Gastrocnemius medialis (tissue), 4 donors: ENCODE results near the gene PCCA. TPM values are rescaled to one million over a fixed set of nuclear protein-coding genes. Genes with fewer than 3 reads are reported as not detected.

ENCODE experiments used
- ATAC-seq, 2 donors: fragments of 150-250 bp; one replicate each; pipeline ENCODE4 v1.9.1; 2016
- DNase-seq, 2 donors: peaks; one replicate each; pipeline ENCODE4 v3.0.0-alpha.2; 2019
- H3K27ac ChIP-seq, 4 donors: fragments of 200-600 bp; sonication (generic); 1 replicate in 1 of 4; 2 replicates in 3 of 4; pipeline ENCODE4 v1.5.1; 2016 to 2018; ENCODE audit warnings: mild to moderate bottlenecking in 2 of 4, moderate library complexity in 1 of 4
- H3K27me3 ChIP-seq, 3 donors: fragments of 200-600 bp; sonication (generic) in 2 of 3; 1 replicate in 1 of 3; 2 replicates in 2 of 3; pipeline versions ENCODE4 v1.5.1 to v1.6.0; 2016 to 2019; ENCODE audit warnings: mild to moderate bottlenecking in 1 of 3, moderate library complexity in 1 of 3
- H3K36me3 ChIP-seq, 2 donors: fragments of 200-600 bp; sonication (generic) in 1 of 2; one replicate each; pipeline ENCODE4 v1.5.1; 2017 to 2018
- H3K4me1 ChIP-seq, 2 donors: fragments of 200-600 bp; sonication (generic) in 1 of 2; one replicate each; pipeline ENCODE4 v1.5.1; 2016 to 2017; ENCODE audit warnings: mild to moderate bottlenecking in 2 of 2
- H3K4me3 ChIP-seq, 4 donors: fragments of 200-600 bp; sonication (generic) in 3 of 4; 1 replicate in 1 of 4; 2 replicates in 3 of 4; pipeline ENCODE4 v1.5.1; 2016 to 2019; ENCODE audit warnings: mild to moderate bottlenecking in 2 of 4
- H3K9me3 ChIP-seq, 3 donors: fragments of 200-600 bp; sonication (generic) in 2 of 3; 1 replicate in 1 of 3; 2 replicates in 2 of 3; pipeline ENCODE4 v1.5.1; 2016 to 2019
- CTCF ChIP-seq, 5 experiments: fragments of 450-650 bp in 3 of 5; fragments of 200-600 bp in 2 of 5; sonication (generic) in 2 of 5; IDR thresholded peaks in 4 of 5; conservative IDR thresholded peaks in 1 of 5; 1 replicate in 4 of 5; 2 replicates in 1 of 5; pipeline ENCODE4 v1.5.1; 2016 to 2019; ENCODE audit warnings: antibody characterized with exemption in 5 of 5, mild to moderate bottlenecking in 3 of 5, moderate library complexity in 3 of 5
- POLR2A ChIP-seq, 2 donors: fragments of 450-650 bp; IDR thresholded peaks; one replicate each; pipeline ENCODE4 v1.6.1; 2017; ENCODE audit warnings: antibody characterized with exemption in 2 of 2, mild to moderate bottlenecking in 2 of 2, moderate library complexity in 2 of 2
- in situ Hi-C, 4 donors: fragments of 200-750 bp; cut with MboI; loops; one replicate each; pipeline versions ENCODE4 v1.15.0 to v1.8.0; 2017; ENCODE audit warnings: low sequenced_read_pairs in 4 of 4
- intact Hi-C: fragments of 100-400 bp; cut with DNase I; formaldehyde crosslinking; loops from one replicate; pipeline ENCODE4 v1.15.1; 2023; ENCODE audit warnings: low total_unique reads
- total RNA-seq, 4 donors: library from RNA; depleted of rRNA; stranded (reverse); fragments of >200 nt; gene quantifications; one replicate each; pipeline versions ENCODE4 v1.1.0 to v1.2.3, GENCODE V29; 2016

Gene PCCA
- total RNA-seq, 4 donors from 2014 or later: 7.5 to 19.5 (median 10.8) TPM

GRCh38 chr13:100361504-100361903 is 272.6 kb downstream of the PCCA start:
- no peaks in the 10 kb centered on the region for H3K36me3 ChIP-seq
- DNase-seq: no peak
- H3K27me3 ChIP-seq: no peaks in the 10 kb centered on the region
- TF ChIP-seq POLR2A (IDR thresholded peaks at IDR 0.05) (no peak), CTCF (IDR thresholded peaks at IDR 0.05 in 4 of 5, conservative IDR thresholded peaks at IDR 0.05 in 1 of 5) (no peak)
- H3K9me3 ChIP-seq: no peaks in the 10 kb centered on the region
- in situ Hi-C loops: no loop called here
- no peaks in the 10 kb centered on the region for H3K4me1 ChIP-seq
- no peak overlapping the region for H3K27ac ChIP-seq
- no peak overlapping the region for H3K4me3 ChIP-seq
- no peak for ATAC-seq
- intact Hi-C loops: no loop called here

GRCh38 chr13:100362371-100362770 is 273.5 kb downstream of the PCCA start:
- no peak overlapping the region for H3K27ac ChIP-seq
- in situ Hi-C loops (no loop called here), intact Hi-C loops (no loop called here)
- ATAC-seq (no peak), DNase-seq (no peak)
- no peaks in the 10 kb centered on the region for H3K9me3 ChIP-seq
- no peaks in the 10 kb centered on the region for H3K27me3 ChIP-seq
- H3K4me3 ChIP-seq: no peak overlapping the region
- TF ChIP-seq POLR2A (IDR thresholded peaks at IDR 0.05) (no peak), CTCF (IDR thresholded peaks at IDR 0.05 in 4 of 5, conservative IDR thresholded peaks at IDR 0.05 in 1 of 5) (no peak)
- H3K36me3 ChIP-seq: no peaks in the 10 kb centered on the region
- H3K4me1 ChIP-seq: no peaks in the 10 kb centered on the region

- no peaks in the 10 kb centered on the region for H3K27me3 ChIP-seq
- H3K4me1 ChIP-seq: no peaks in the 10 kb centered on the region
- no peak for TF ChIP-seq CTCF (IDR thresholded peaks at IDR 0.05 in 4 of 5, conservative IDR thresholded peaks at IDR 0.05 in 1 of 5)
- no peak for TF ChIP-seq POLR2A (IDR thresholded peaks at IDR 0.05)
- no peaks in the 10 kb centered on the region for H3K36me3 ChIP-seq
- DNase-seq (no peak), ATAC-seq (no peak)
- no peaks in the 10 kb centered on the region for H3K9me3 ChIP-seq
- H3K4me3 ChIP-seq: no peak overlapping the region
- intact Hi-C loops (no loop called here), in situ Hi-C loops (no loop called here)
- no peak overlapping the region for H3K27ac ChIP-seq
Observed at GRCh38 chr13:100362781-100363180, 273.9 kb downstream of the PCCA start.

GRCh38 chr13:100363285-100363711 is 274.4 kb downstream of the PCCA start:
- intact Hi-C loops: no loop called here
- ATAC-seq: no peak
- no peaks in the 10 kb centered on the region for H3K4me1 ChIP-seq
- H3K27ac ChIP-seq: no peak overlapping the region
- no peak for DNase-seq
- no peaks in the 10 kb centered on the region for H3K36me3 ChIP-seq
- in situ Hi-C loops: no loop called here
- TF ChIP-seq CTCF (IDR thresholded peaks at IDR 0.05 in 4 of 5, conservative IDR thresholded peaks at IDR 0.05 in 1 of 5) (no peak), POLR2A (IDR thresholded peaks at IDR 0.05) (no peak)
- H3K9me3 ChIP-seq: no peaks in the 10 kb centered on the region
- no peaks in the 10 kb centered on the region for H3K27me3 ChIP-seq
- no peak overlapping the region for H3K4me3 ChIP-seq

- in situ Hi-C loops (no loop called here), intact Hi-C loops (no loop called here)
- Histone ChIP-seq H3K27ac (no peak overlapping the region), H3K4me3 (no peak overlapping the region), H3K36me3 (no peaks in the 10 kb centered on the region), H3K9me3 (no peaks in the 10 kb centered on the region), H3K4me1 (no peaks in the 10 kb centered on the region), H3K27me3 (no peaks in the 10 kb centered on the region)
- no peak for ATAC-seq
- TF ChIP-seq CTCF (IDR thresholded peaks at IDR 0.05 in 4 of 5, conservative IDR thresholded peaks at IDR 0.05 in 1 of 5): no peak
- TF ChIP-seq POLR2A (IDR thresholded peaks at IDR 0.05): no peak
- DNase-seq: no peak
Observed at GRCh38 chr13:100363874-100364273, 275.0 kb downstream of the PCCA start.
